ENCODE results near the gene SLC29A3.
"Not testable (repeated sequence)": the region's sequence is repeated elsewhere in the genome, so short reads cannot be mapped to it uniquely, and the experiment has no call there.

The SLC29A3 gene

DNA sequence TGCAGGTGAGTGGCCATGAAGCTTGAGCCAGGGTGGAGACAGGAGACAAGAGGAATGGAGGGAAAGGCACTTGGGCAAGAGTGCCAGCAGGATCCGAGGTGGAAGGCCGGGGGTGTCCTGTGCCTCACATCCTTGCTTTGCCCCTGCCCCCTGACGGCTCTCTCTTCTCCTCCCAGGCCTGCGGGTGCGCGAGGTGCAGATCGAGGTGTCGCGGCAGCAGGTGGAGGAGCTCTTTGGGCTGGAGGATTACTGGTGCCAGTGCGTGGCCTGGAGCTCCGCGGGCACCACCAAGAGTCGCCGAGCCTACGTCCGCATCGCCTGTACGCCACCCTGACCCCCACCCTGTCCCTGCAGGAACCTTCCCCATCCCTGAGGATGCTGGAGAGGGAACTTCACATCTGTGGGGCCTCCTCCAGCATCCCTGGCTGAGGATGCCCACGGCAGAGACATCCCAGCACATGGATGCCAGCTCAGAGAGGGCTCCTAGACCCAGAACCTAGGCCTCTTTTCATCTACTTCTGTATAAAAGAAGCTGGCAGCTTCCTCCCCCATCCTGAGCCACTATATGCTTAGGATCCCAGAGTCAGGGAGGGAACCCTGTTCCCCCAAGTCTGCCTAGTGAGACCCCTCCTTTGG, 34.4 kb upstream of the SLC29A3 start:
- DNase-seq = no peak

DNA sequence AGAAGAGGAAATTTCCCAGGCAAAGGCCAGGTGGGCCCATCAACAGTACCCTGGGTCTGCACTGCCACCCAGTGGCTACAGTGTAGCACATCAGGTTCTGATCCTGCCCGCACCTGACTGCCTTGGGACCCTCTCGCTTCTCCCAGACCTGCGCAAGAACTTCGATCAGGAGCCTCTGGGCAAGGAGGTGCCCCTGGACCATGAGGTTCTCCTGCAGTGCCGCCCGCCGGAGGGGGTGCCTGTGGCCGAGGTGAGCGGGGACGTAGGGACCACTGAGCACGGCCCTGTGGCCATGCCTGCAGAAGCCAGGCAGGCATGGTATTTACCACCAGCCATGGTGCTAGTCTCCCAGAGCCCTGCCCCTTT, 33.9 kb upstream of the SLC29A3 start:
- peak; percentile 82 for DNase-seq

DNA sequence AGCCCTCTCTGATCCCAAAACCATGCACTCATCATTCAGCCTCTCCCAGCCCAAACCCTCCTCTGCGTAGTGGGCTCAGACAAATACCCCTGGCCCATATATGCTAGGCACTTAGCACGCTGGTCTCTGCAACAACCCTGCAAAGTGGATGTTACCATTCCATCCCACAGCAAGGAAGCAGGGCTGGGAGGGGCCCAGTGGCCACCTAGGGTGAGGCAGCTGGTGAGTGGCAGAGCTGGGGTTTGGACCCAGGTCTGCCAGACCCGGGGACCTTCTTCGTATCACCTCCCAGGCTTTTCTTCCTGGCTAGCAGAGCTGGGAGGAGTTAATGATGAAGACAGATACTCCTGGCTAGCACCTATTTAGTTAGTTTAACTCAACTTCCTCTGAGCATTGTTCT, 33.1 kb upstream of the SLC29A3 start:
- DNase-seq = no peak

DNA sequence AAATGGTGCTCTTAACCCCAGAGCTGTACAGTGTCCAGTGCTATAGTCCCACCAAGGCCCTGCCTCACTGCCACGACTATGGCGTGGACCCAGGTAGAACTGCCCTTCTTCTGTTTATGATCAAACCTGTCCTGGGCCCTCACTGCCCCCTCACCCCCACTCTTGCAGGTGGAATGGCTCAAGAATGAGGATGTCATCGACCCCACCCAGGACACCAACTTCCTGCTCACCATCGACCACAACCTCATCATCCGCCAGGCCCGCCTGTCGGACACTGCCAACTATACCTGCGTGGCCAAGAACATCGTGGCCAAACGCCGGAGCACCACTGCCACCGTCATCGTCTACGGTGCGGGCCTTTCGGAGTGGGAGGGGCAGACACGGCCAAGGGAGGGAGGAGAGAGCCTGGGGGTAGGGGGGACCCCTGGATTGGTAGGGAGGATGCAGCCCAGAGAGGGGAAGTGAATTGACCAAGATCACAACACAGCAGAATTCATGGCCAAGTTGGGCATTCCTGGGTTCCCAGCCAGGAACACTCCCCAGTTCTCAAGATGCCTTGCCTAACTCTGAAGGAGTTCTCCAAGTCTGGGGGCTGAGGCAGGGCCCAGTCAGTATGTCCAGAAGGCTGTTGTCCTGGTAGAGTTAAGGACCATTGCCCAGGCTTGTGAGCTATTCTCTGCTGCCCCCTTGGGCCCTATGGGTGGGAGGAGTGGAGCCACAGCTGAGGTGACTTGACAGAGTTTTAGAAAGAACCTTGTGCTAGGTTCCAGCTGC, 32.4 kb upstream of the SLC29A3 start:
- DNase-seq = no peak

DNA sequence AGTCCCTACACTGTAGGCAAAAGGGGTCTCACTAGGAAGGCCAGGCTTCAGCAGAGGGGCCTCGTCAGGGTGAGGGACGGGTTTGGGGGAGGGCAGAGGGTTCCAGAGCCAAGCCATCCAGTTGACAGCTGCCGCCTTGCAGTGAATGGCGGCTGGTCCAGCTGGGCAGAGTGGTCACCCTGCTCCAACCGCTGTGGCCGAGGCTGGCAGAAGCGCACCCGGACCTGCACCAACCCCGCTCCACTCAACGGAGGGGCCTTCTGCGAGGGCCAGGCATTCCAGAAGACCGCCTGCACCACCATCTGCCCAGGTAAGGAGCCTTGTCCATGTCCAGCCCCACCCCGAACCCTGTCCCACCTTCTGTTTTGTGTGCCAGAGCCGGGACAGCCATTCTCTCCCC, 31.6 kb upstream of the SLC29A3 start:
- DNase-seq = no peak

DNA sequence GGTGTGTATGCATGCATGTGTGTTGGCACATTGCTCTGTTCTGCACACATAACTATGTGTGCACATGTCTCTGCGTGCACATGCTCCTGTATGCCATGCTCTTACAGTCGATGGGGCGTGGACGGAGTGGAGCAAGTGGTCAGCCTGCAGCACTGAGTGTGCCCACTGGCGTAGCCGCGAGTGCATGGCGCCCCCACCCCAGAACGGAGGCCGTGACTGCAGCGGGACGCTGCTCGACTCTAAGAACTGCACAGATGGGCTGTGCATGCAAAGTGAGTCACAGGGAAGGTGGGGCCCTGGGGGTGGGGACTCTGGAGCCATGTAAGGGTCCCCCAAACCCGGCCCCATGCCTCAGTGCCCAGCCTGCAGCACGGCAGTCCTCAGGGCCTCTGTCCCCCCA, 30.6 kb upstream of the SLC29A3 start:
- DNase-seq = no peak

DNA sequence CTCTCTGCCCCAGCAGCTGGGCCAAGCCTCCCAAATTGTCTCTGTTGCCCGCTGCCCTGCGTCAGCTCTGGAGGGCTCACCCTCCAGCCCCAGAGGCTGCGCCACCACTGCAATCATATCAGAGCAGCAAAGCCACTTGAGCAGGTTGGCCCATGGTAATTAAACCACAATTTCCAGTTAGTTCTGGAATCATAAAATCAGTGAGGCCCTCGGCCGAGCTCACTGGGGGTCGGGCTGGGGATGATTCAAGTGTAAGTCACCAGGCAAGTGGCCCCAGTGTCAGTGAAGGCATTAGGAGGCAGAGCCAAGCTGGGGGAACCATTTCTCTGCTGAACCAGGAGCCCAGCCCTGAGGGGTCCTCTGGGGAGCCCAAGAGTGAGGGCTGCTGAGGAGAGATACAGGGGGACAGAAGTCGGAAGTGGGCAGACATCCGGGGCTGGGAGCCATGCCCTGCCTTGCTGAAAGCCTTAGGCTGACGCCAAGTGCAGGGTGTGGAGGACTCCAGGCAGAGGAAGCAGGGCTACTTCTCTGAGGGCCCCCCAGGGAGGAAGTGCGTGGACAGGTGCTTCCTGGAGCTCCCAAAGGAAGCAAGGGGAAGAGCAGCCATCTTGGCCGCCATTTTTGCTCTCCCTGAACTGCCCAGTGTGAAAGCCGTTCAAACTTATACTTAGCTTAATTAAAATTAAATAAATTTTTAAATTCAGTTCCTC, 29.5 kb upstream of the SLC29A3 start:
- DNase-seq = no peak

DNA sequence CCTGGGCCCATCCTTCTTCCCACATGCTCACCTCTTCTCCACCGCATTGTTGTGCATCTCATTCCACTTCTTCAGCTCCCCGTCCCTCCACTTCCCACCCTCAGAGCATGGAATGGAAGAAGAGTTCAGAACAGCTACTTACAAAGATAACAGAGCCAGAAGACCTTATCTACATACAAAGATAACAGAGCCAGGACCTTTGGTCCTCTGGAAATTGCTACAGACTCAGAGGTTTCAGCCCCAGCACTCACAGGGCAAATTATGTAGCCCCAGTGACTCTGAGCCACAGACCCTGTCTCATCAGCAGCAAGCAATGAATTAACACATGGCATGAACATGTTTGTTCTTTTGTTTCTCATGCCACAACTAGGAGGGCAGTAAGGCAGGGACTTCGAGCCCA, 28.7 kb upstream of the SLC29A3 start:
- no peak for DNase-seq

DNA sequence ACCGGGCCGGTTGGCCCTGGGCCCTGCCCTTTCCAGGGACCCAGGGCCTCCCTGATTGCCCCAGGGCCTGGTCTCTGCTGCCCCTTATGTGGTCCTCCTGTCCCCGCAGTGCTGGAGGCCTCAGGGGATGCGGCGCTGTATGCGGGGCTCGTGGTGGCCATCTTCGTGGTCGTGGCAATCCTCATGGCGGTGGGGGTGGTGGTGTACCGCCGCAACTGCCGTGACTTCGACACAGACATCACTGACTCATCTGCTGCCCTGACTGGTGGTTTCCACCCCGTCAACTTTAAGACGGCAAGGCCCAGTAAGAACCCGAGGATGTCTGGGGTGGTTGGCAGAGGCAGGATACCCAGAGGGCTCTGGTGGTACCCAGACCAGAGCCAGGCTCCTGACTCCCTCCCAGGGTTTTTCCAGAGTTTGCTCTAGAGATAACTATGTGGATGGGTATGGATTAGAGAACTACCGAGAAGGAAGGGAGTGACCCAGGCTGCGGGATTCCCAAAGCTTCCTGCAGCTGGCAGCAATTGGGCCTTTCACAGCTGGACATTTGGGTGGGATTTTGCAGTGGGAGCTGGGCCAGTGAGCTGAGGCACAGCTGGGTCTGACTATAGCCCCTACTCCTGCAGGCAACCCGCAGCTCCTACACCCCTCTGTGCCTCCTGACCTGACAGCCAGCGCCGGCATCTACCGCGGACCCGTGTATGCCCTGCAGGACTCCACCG, 28.1 kb upstream of the SLC29A3 start:
- no peak for DNase-seq

DNA sequence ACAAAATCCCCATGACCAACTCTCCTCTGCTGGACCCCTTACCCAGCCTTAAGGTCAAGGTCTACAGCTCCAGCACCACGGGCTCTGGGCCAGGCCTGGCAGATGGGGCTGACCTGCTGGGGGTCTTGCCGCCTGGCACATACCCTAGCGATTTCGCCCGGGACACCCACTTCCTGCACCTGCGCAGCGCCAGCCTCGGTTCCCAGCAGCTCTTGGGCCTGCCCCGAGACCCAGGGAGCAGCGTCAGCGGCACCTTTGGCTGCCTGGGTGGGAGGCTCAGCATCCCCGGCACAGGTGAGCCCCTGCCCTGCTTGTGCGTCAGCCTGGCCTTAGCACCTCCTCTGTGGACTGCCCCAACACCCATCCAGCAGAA, 27.5 kb upstream of the SLC29A3 start:
- no peak for DNase-seq

DNA sequence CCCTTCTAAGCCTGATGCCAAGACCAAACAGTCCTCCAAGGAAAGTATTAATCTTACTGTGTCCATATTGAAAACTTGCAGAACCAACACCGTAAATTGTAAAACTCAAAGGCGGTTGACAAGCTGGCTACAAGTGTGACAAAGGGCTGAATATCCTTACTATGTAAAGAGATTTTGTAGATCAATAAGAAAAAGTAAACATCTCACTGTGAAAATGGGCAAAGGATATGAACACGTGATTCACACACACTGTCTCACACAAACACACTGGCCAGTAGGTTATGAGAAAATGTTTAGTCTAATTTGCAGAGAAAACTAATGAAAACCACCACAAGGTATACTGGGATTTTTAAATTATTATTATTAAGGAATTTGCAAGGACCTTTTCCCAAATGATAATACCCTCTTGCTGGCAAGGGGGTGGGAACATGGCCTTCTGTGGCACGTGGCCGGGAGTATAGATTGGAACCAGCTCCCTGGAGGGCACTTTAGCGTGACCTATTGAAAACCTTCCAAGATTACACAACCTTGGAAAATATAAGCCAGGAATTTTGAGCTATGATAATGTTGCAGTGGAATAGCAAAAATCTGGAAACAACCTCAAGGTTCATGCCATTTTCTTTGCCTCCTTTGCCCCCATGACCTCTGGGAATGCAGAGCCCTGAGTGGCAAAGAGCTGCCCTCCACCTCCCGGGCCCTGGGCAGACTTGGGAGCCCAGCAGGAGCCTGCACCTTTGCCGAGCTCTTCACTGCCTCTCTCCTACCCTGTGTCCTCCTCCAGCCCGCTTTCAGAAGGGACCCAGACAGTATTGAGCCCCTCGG, 26.2 kb upstream of the SLC29A3 start:
- DNase-seq = no peak

DNA sequence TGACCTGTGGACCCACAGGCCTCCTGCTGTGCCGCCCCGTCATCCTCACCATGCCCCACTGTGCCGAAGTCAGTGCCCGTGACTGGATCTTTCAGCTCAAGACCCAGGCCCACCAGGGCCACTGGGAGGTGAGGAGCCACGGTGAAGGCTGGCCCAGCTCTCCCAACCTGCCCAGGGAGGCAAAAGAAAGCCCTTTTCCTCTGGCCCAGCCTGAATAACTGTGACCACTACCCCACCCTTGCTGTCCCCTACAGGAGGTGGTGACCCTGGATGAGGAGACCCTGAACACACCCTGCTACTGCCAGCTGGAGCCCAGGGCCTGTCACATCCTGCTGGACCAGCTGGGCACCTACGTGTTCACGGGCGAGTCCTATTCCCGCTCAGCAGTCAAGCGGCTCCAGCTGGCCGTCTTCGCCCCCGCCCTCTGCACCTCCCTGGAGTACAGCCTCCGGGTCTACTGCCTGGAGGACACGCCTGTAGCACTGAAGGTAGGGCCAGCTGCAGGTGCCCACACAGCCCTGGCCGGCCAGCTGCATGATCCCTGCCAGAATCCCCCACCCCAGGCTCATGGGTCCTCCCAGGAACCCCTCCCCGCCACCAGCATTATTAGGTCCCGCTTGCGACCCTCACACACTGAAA, 25.5 kb upstream of the SLC29A3 start:
- DNase-seq = no peak

DNA sequence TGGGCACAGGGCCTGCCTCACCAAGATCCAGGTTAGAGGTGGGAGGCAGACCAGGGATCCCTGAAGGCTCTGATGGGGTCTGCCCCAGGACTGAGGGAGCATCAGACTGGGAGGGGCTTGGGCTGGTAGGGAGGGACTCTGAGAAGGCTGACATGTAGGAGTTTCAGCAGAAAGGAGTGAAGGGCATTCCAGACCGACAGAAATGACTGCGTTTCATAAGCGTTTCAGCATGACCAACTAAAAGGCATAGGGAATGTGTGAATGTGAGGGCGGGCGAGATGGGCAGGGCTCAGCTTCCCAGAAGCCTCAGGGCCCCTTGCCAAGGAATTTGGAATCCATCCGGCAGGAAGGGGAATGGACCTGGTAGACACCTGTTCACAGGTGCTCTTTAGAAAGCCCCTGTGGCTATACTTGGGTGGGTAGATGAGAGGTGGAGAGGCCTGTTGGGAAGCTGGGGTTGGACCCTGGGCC, 24.9 kb upstream of the SLC29A3 start:
- DNase-seq = no peak

DNA sequence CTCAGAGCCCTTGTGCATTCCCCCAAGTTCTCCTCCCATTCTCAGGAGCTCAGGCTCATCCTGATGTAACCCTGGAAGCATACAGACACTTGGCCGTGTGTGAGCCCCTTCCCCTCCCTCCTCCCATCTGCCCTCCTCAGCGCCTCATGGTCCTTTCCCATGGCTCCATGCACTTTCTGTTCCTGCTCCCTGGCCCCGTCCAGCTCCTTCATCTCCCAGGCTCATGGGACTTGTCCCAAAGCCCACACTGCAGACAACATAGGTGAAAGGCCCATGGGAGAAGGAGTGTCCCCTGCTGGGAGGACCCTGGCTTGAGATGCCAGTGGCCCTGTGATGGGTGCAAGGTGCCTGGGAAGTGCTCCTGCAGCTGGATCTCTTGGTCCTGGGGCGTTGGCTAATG, 24.2 kb upstream of the SLC29A3 start:
- DNase-seq = no peak

DNA sequence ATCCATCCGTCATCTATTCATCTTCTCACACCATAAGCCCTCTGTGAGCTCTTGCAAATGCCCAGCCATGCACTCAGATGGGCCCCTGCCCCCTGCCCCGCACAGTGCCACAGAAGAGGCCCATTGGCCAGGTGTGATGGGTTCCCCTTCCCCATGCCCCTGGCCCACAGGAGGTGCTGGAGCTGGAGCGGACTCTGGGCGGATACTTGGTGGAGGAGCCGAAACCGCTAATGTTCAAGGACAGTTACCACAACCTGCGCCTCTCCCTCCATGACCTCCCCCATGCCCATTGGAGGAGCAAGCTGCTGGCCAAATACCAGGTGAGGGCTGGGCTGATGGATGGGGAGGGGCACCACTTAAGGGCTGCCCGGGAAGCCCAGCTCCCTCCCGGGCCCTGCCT, 23.4 kb upstream of the SLC29A3 start:
- DNase-seq = no peak

DNA sequence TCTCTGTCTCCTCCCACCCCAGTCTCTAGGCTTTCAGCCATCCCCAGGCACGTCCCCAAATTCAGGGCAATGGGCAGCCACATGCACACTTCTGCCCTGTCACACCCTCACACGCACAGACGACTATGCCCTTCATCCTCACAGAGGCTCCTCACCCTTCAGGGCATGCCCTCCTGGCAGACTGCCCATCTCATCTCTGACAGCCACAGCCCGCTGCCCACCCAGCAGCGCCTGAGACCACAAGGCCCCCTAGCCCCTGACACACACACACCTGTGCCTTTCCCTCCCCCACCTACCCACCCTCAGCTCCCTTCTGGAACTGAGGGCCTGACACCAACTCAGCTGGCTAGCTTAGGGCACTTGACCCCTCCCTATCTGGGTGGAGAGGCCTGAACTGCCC, 23.0 kb upstream of the SLC29A3 start:
- DNase-seq = no peak

DNA sequence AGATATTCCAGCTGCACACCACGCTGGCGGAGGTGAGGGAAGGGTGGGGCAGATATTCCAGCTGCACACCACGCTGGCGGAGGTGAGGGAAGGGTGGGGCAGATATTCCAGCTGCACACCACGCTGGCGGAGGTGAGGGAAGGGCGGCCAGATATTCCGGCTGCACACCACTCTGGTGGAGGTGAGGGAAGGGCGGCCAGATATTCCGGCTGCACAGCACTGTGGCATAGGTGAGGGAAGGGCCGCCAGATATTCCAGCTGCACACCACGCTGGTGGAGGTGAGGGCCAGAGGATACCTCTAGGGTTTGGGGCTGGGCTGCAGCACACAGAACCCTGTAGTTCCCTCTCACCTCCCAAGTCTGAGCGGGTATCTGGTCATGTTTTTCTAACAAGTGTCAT, 22.2 kb upstream of the SLC29A3 start:
- DNase-seq = not testable (repeated sequence)

DNA sequence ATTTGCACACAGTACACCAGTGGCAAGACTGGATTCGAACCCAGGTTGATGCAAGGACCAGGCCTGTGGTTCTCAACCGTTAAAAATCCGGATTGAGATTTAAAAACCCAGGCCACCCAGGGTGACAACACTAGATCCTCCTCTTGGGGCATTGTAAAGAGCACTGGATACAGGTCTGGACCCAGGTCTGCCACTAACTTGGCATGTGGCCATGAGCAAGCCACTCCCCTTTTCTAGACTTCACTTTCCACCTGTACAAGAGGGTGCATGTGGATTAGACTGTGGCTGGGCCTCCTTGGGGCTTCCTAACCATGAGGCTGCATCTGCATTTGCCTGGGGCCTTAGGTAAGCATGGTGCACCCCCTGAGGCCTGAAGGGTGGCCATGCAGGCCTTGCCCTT, 21.7 kb upstream of the SLC29A3 start:
- DNase-seq = no peak

DNA sequence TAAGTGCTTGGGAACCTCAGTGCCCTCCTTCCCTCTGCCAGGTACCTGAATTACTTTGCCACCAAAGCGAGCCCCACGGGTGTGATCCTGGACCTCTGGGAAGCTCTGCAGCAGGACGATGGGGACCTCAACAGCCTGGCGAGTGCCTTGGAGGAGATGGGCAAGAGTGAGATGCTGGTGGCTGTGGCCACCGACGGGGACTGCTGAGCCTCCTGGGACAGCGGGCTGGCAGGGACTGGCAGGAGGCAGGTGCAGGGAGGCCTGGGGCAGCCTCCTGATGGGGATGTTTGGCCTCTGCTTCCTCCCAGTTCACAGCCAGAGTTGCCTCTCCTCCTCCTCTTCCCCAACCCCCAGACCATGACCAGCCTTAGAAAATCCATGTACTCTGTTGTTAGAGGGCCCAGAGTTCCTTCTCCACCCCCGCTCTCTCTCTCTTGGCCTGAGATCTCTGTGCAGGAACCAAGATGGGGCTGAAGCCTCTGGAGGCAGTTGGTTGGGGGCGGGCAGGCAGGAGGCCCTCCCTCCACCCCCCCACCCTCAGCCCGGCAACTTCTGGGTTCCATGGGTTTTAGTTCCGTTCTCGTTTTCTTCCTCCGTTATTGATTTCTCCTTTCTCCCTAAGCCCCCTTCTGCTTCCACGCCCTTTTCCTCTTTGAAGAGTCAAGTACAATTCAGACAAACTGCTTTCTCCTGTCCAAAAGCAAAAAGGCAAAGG, 19.8 kb upstream of the SLC29A3 start:
- no peak for DNase-seq

DNA sequence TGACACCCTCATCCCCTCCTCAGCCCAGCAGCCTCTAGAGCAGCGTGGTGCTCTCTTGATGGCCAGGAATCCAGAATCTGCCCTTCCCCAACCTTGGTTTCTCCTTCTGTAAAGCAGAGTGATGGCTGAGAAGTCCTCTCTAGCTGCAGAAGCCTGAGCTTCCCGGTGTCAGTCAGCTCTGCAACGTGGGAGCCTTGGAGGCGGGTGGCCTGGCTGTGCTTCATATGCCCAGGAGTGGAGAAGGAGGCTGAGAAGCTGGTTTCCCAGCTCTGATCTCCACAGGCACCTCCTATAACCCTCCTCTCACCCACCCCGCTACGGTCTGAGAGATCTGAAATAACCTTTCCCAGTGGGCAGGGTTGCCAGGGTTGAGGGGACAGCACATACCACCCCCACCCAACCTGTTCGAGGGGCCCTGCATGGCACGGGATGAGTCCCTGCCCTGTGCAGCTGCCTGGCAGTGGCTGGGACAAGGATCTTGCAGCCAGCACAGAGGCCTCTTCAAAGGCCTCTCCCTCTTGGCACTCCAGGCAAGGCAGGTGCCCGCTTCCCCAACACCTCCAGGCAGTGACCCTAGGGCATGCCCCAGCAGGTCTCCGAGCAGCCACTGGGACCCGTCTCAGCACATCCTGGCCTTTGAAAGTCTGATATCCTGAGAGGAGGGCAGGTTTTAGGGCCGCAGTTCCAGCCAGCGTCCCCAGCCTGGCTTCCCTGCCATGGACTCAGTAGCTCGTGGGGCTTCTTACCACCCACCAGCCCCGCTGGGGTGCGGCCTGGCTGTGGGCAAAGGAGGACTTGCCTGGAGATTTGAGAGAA, 18.3 kb upstream of the SLC29A3 start:
- no peak for DNase-seq

All from retina (tissue), 1 donor.